ENCODE data around the gene CSRP2. TPM values are rescaled to one million over a fixed set of nuclear protein-coding genes. Genes with fewer than 3 reads are reported as not detected.

CSRP2 gene
- total and polyA plus RNA-seq, 2 donors from 2014 or later: 40.8 to 189 TPM

DNA sequence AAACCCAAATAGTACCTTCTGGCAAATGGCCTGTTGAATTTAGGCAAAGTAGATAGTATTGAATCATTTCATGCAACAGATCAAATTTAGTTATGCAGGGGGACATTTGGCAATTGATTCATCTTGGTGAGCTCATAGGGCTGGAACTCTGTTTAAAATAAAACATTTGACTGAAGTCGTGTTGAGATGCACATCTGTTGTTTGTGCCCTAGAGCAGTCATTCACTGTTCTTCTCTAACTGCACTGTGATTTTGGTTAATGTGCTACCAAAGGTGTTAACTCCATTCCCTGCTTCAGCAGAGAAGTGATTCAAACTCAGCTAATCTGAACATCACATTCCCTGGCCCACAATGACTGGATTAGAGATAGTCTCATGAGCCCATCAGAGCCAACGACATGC, 44.0 kb upstream of the CSRP2 start:
- no peak for DNase-seq
- Histone ChIP-seq H3K27ac (ENCODE audit: low read depth in 2 of 2, low read length in 2 of 2) (no peak overlapping the region), H3K36me3 (ENCODE audit: control insufficient read depth in 2 of 3, insufficient read depth in 3 of 3, low read length in 3 of 3) (no peaks in the 10 kb centered on the region), H3K4me1 (ENCODE audit: control insufficient read depth in 2 of 3, insufficient read depth in 2 of 3, low read depth in 1 of 3, low read length in 3 of 3) (peaks cover 0 to 22% (median 14%) of the 10 kb centered on the region in 3 donors), H3K4me3 (ENCODE audit: low read length in 3 of 3) (no peak overlapping the region), H3K9me3 (ENCODE audit: control insufficient read depth in 2 of 3, insufficient read depth in 1 of 3, low read length in 3 of 3) (no peaks in the 10 kb centered on the region), H3K9ac (ENCODE audit: low read length in 3 of 3) (no peak overlapping the region), H3K27me3 (ENCODE audit: control insufficient read depth, insufficient read depth, low read length) (no peaks in the 10 kb centered on the region)
- FAIRE-seq: no peak
- intact Hi-C loops (cut with DNase I): no loop called here
- TF ChIP-seq, protein P1, sequence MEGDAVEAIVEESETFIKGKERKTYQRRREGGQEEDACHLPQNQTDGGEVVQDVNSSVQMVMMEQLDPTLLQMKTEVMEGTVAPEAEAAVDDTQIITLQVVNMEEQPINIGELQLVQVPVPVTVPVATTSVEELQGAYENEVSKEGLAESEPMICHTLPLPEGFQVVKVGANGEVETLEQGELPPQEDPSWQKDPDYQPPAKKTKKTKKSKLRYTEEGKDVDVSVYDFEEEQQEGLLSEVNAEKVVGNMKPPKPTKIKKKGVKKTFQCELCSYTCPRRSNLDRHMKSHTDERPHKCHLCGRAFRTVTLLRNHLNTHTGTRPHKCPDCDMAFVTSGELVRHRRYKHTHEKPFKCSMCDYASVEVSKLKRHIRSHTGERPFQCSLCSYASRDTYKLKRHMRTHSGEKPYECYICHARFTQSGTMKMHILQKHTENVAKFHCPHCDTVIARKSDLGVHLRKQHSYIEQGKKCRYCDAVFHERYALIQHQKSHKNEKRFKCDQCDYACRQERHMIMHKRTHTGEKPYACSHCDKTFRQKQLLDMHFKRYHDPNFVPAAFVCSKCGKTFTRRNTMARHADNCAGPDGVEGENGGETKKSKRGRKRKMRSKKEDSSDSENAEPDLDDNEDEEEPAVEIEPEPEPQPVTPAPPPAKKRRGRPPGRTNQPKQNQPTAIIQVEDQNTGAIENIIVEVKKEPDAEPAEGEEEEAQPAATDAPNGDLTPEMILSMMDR (IDR thresholded peaks at IDR 0.05; ENCODE audit: borderline replicate concordance, extremely low read depth, insufficient read depth): no peak

DNA sequence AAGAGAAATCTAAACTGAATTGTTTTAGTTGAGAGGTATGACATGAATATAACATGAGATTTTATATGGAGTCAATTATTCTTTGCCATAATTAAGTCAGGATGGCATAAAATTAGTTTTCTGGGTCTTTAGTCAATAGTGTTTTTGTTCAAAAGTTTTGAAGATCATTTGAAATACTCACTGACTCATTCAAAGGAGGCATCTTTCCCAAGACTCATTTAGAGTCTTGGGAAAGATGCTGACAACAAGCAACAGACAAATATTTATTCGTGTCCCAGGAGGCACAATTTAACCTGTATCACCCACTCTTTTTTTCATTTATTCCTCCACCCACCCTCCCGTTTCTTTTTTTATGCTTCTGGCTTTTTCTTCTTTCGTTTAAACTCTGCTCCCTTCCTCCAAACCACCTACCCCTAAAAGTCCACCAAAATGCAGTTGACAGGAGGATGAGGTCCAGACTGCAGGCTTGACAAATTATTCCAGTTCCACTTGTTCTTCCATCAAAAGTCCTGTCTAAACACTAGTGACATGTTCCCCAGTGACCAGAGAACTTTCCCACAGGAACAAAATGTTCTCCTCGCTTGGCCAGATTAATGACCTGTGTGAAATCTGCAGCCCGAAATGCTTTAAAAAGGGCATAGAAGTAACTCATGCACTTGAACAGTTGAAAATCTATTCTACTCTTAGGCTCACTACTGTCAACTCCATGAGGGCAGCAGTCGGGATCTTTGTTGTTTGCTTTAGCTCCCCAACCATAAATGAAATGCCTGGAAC, 43.3 kb upstream of the CSRP2 start:
- Histone ChIP-seq H3K4me3 (ENCODE audit: low read length in 3 of 3) (no peak overlapping the region), H3K27me3 (ENCODE audit: control insufficient read depth, insufficient read depth, low read length) (no peaks in the 10 kb centered on the region), H3K4me1 (ENCODE audit: control insufficient read depth in 2 of 3, insufficient read depth in 2 of 3, low read depth in 1 of 3, low read length in 3 of 3) (peaks cover 0 to 22% (median 14%) of the 10 kb centered on the region in 3 donors), H3K27ac (ENCODE audit: low read depth in 2 of 2, low read length in 2 of 2) (no peak overlapping the region), H3K9ac (ENCODE audit: low read length in 3 of 3) (no peak overlapping the region), H3K36me3 (ENCODE audit: control insufficient read depth in 2 of 3, insufficient read depth in 3 of 3, low read length in 3 of 3) (no peaks in the 10 kb centered on the region), H3K9me3 (ENCODE audit: control insufficient read depth in 2 of 3, insufficient read depth in 1 of 3, low read length in 3 of 3) (no peaks in the 10 kb centered on the region)
- FAIRE-seq (no peak), DNase-seq (no peak)
- TF ChIP-seq, protein P1 (IDR thresholded peaks at IDR 0.05; ENCODE audit: borderline replicate concordance, extremely low read depth, insufficient read depth): no peak
- intact Hi-C loops (cut with DNase I): no loop called here

DNA sequence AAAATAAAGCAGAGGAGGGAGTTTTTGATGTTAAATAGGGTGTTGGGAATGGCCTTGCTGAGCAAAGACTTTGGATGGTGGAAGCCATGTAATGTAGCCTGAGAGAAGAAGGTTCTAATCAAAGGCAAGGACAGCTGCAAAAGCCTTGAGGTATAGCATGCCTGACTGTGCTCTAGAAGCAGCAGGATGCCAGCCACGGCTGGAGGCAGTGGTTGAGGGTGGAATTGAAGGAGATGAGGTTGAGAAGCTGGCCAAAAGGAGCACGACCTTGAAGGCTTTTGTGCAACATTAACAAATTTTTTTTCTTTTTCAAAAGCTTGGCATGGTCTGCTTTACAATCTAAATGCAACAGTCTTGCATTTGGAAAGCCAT, 42.3 kb upstream of the CSRP2 start:
- Histone ChIP-seq H3K9ac (ENCODE audit: low read length in 3 of 3) (no peak overlapping the region), H3K36me3 (ENCODE audit: control insufficient read depth in 2 of 3, insufficient read depth in 3 of 3, low read length in 3 of 3) (no peaks in the 10 kb centered on the region), H3K27ac (ENCODE audit: low read depth in 2 of 2, low read length in 2 of 2) (peak overlapping the region in 1 of 2 donors; percentile 5), H3K4me3 (ENCODE audit: low read length in 3 of 3) (no peak overlapping the region), H3K9me3 (ENCODE audit: control insufficient read depth in 2 of 3, insufficient read depth in 1 of 3, low read length in 3 of 3) (no peaks in the 10 kb centered on the region), H3K4me1 (ENCODE audit: control insufficient read depth in 2 of 3, insufficient read depth in 2 of 3, low read depth in 1 of 3, low read length in 3 of 3) (peaks cover 0 to 26% (median 14%) of the 10 kb centered on the region in 3 donors), H3K27me3 (ENCODE audit: control insufficient read depth, insufficient read depth, low read length) (no peaks in the 10 kb centered on the region)
- DNase-seq: no peak
- intact Hi-C loops (cut with DNase I): no loop called here
- no peak for FAIRE-seq
- TF ChIP-seq, protein P1 (IDR thresholded peaks at IDR 0.05; ENCODE audit: borderline replicate concordance, extremely low read depth, insufficient read depth): no peak

Data from kidney (tissue), 14 donors.